HEK293 (cell line): ENCODE results near the gene SLC44A1.

Experiments
- CTCF ChIA-PET: fragments of 350-600 bp; formaldehyde crosslinking; extraction: SDS; loops from one replicate; lab custom pipeline; 2021; ENCODE audit warnings: antibody characterized with exemption; lab: Yijun Ruan, JAX
- POLR2A ChIA-PET: fragments of 300-600 bp; formaldehyde crosslinking; extraction: SDS; loops from one replicate; lab custom pipeline; 2020; ENCODE audit warnings: antibody characterized with exemption, inconsistent platforms; lab: Yijun Ruan, JAX
- H3K27ac ChIP-seq: fragments of 200-500 bp; sonication (Bioruptor generic); 2 replicates; pipeline ENCODE4 v1.5.1; 2014; ENCODE audit warnings: low read depth, low read length, control low read depth, inconsistent platforms; ENCODE audit errors: extremely low read depth
- H3K36me3 ChIP-seq, 2 experiments: fragments of 200-500 bp in 1 of 2; sonication (Bioruptor generic) in 1 of 2; 1 replicate in 1 of 2; 2 replicates in 1 of 2; pipeline ENCODE4 v1.5.1; 2014 to 2017; ENCODE audit warnings: inconsistent platforms in 2 of 2, low read length in 2 of 2; ENCODE audit not compliant: control insufficient read depth in 2 of 2, insufficient read depth in 1 of 2
- H3K4me1 ChIP-seq: fragments of 200-500 bp; sonication (Bioruptor generic); 2 replicates; pipeline ENCODE4 v1.5.1; 2014; ENCODE audit warnings: mild to moderate bottlenecking, low read length, inconsistent platforms; ENCODE audit not compliant: control insufficient read depth, insufficient read depth
- H3K4me3 ChIP-seq: 2 replicates; pipeline ENCODE4 v1.5.1; 2011; ENCODE audit warnings: low read depth, mild to moderate bottlenecking, control low read depth, low read length, moderate library complexity
- H3K9me3 ChIP-seq: fragments of 200-500 bp; sonication (Bioruptor generic); 2 replicates; pipeline ENCODE4 v1.5.1; 2014; ENCODE audit warnings: low read depth, low read length, inconsistent platforms; ENCODE audit not compliant: control insufficient read depth, insufficient read depth
- ATF2 ChIP-seq: fragments of 450-650 bp; formaldehyde crosslinking; IDR thresholded peaks from 2 replicates; pipeline ENCODE4 v1.5.1; 2016; ENCODE audit warnings: missing biosample characterization, missing genetic modification characterization, low read depth
- GLIS1 ChIP-seq: fragments of 450-650 bp; formaldehyde crosslinking; IDR thresholded peaks from 2 replicates; pipeline ENCODE4 v1.5.1; 2016; ENCODE audit warnings: missing biosample characterization, missing genetic modification characterization
- KLF16 ChIP-seq: fragments of 450-650 bp; formaldehyde crosslinking; IDR thresholded peaks from 2 replicates; pipeline ENCODE4 v1.5.1; 2017; ENCODE audit warnings: missing biosample characterization, missing genetic modification characterization
- KLF7 ChIP-seq: fragments of 450-650 bp; formaldehyde crosslinking; IDR thresholded peaks from 2 replicates; pipeline ENCODE4 v1.5.1; 2016; ENCODE audit warnings: missing biosample characterization, missing genetic modification characterization, borderline replicate concordance
- ZBTB7A ChIP-seq: fragments of 450-650 bp; formaldehyde crosslinking; IDR thresholded peaks from 2 replicates; pipeline ENCODE4 v1.5.1; 2016; ENCODE audit warnings: low read depth, missing biosample characterization, missing genetic modification characterization
- ZNF133 ChIP-seq: fragments of 450-650 bp; formaldehyde crosslinking; IDR thresholded peaks from 2 replicates; pipeline ENCODE4 v1.5.1; 2016; ENCODE audit warnings: missing biosample characterization, missing genetic modification characterization
- ZNF146 ChIP-seq: fragments of 450-650 bp; formaldehyde crosslinking; IDR thresholded peaks from 2 replicates; pipeline ENCODE4 v1.5.1; 2016; ENCODE audit warnings: missing biosample characterization, missing genetic modification characterization
- ZNF16 ChIP-seq: fragments of 450-650 bp; formaldehyde crosslinking; IDR thresholded peaks from 2 replicates; pipeline ENCODE4 v1.5.1; 2016; ENCODE audit warnings: low read depth, missing biosample characterization, missing genetic modification characterization
- ZNF202 ChIP-seq: fragments of 450-650 bp; formaldehyde crosslinking; IDR thresholded peaks from 2 replicates; pipeline ENCODE4 v1.5.1; 2016; ENCODE audit warnings: missing biosample characterization, missing genetic modification characterization, borderline replicate concordance
- ZNF221 ChIP-seq: fragments of 450-650 bp; formaldehyde crosslinking; IDR thresholded peaks from 2 replicates; pipeline ENCODE4 v1.5.1; 2017; ENCODE audit warnings: missing biosample characterization, missing genetic modification characterization, borderline replicate concordance
- ZNF280D ChIP-seq: fragments of 450-650 bp; formaldehyde crosslinking; IDR thresholded peaks from 2 replicates; pipeline ENCODE4 v1.5.1; 2016; ENCODE audit warnings: missing biosample characterization, missing genetic modification characterization
- ZNF292 ChIP-seq: fragments of 450-650 bp; formaldehyde crosslinking; IDR thresholded peaks from 2 replicates; pipeline ENCODE4 v1.5.1; 2016; ENCODE audit warnings: low read depth, missing biosample characterization, missing genetic modification characterization, borderline replicate concordance
- ZNF302 ChIP-seq: fragments of 450-650 bp; formaldehyde crosslinking; IDR thresholded peaks from 2 replicates; pipeline ENCODE4 v1.5.1; 2016; ENCODE audit warnings: missing biosample characterization, missing genetic modification characterization, low read depth
- ZNF549 ChIP-seq: fragments of 450-650 bp; IDR thresholded peaks from 2 replicates; pipeline ENCODE4 v1.5.1; 2018; ENCODE audit warnings: missing biosample characterization, missing genetic modification characterization, mild to moderate bottlenecking, inconsistent platforms, moderate library complexity
- ZNF561 ChIP-seq: fragments of 450-650 bp; IDR thresholded peaks from 2 replicates; pipeline ENCODE4 v1.5.1; 2018; ENCODE audit warnings: missing biosample characterization, missing genetic modification characterization, borderline replicate concordance
- ZNF621 ChIP-seq: fragments of 450-650 bp; formaldehyde crosslinking; IDR thresholded peaks from 2 replicates; pipeline ENCODE4 v1.5.1; 2017; ENCODE audit warnings: missing biosample characterization, missing genetic modification characterization
- ZNF624 ChIP-seq: fragments of 450-650 bp; formaldehyde crosslinking; IDR thresholded peaks from 2 replicates; pipeline ENCODE4 v1.5.1; 2017; ENCODE audit warnings: missing biosample characterization, missing genetic modification characterization
- ZNF677 ChIP-seq: fragments of 450-650 bp; IDR thresholded peaks from 2 replicates; pipeline ENCODE4 v1.5.0; 2018; ENCODE audit warnings: missing biosample characterization, mild to moderate bottlenecking, missing genetic modification characterization, moderate library complexity
- ZNF707 ChIP-seq: fragments of 450-650 bp; formaldehyde crosslinking; IDR thresholded peaks from 2 replicates; pipeline ENCODE4 v1.5.1; 2016; ENCODE audit warnings: missing biosample characterization, missing genetic modification characterization
- ZNF747 ChIP-seq: fragments of 450-650 bp; formaldehyde crosslinking; IDR thresholded peaks from 2 replicates; pipeline ENCODE4 v1.5.1; 2016; ENCODE audit warnings: missing biosample characterization, missing genetic modification characterization
- ZNF791 ChIP-seq: fragments of 450-650 bp; formaldehyde crosslinking; IDR thresholded peaks from 2 replicates; pipeline ENCODE4 v1.5.1; 2016; ENCODE audit warnings: missing biosample characterization, missing genetic modification characterization
- ZSCAN30 ChIP-seq: fragments of 450-650 bp; IDR thresholded peaks from 2 replicates; pipeline ENCODE4 v1.5.1; 2018; ENCODE audit warnings: missing biosample characterization, mild to moderate bottlenecking, missing genetic modification characterization, moderate library complexity
- TF ChIP-seq, protein P1 (sequence below): fragments of 450-650 bp; formaldehyde crosslinking; IDR thresholded peaks from 2 replicates; pipeline ENCODE4 v1.5.1; 2016; ENCODE audit warnings: missing biosample characterization, missing genetic modification characterization, borderline replicate concordance
- TF ChIP-seq, protein P2 (sequence below): IDR thresholded peaks from 2 replicates; pipeline ENCODE4 v1.6.1; 2011; ENCODE audit warnings: mild to moderate bottlenecking, low read depth, low read length, borderline replicate concordance

Gene SLC44A1

DNA sequence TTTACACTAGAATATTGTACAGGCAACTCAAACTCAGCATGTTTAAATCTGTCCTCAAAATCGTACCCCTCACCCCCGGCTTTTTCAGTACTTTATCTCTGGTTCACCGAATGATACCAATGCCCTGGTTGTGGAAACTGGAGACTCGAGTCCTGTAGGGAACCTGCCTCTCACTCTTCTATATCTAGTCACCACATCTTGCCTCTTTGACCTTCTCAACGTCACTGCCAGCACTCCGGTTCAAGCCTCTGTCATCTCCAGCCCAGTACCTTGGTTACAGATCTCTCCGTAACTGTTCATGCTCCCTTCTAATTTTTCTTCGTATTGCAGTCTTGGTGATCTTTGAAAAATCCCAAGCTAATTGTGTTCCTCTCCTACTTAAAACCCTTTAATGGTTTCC, 6.7 kb downstream of the SLC44A1 start:
- TF ChIP-seq KLF7 (tag by site-specific recombination) = no peak
- TF ChIP-seq ZNF549 (tag by site-specific recombination) = no peak
- no peak for TF ChIP-seq ZNF561 (tag by site-specific recombination)
- no peak for TF ChIP-seq ZSCAN30
- no peak for TF ChIP-seq ZNF747
- TF ChIP-seq ZNF280D (tag by site-specific recombination) = no peak
- no peak for TF ChIP-seq ZNF624
- no peak for TF ChIP-seq ZNF791 (tag by site-specific recombination)
- no peak for TF ChIP-seq ZNF621 (tag by site-specific recombination)
- TF ChIP-seq ZNF16 (tag by site-specific recombination) = no peak
- no peak for TF ChIP-seq ZNF133
- no peak for TF ChIP-seq ZNF302 (tag by site-specific recombination)
- no peak for TF ChIP-seq KLF16 (tag by site-specific recombination)
- no peak for TF ChIP-seq ZNF221
- Histone ChIP-seq H3K4me1 (peaks cover 18% of the 10 kb centered on the region), H3K4me3 (no peak overlapping the region), H3K36me3 (no peaks in the 10 kb centered on the region), H3K9me3 (no peaks in the 10 kb centered on the region), H3K27ac (no peak overlapping the region)
- POLR2A ChIA-PET = interaction anchor here (1.3 kb wide), 1 partner anchor 119 kb away, joined by 4 read pairs; no protein-coding TSS in a partner anchor
- CTCF ChIA-PET = no interaction called here

GRCh38 chr9:105251733-105252404, 7.4 kb downstream of the SLC44A1 start:
- POLR2A ChIA-PET = interaction anchor here (1.3 kb wide), 1 partner anchor 118 kb away, joined by 4 read pairs; no protein-coding TSS in a partner anchor
- TF ChIP-seq, protein P1, sequence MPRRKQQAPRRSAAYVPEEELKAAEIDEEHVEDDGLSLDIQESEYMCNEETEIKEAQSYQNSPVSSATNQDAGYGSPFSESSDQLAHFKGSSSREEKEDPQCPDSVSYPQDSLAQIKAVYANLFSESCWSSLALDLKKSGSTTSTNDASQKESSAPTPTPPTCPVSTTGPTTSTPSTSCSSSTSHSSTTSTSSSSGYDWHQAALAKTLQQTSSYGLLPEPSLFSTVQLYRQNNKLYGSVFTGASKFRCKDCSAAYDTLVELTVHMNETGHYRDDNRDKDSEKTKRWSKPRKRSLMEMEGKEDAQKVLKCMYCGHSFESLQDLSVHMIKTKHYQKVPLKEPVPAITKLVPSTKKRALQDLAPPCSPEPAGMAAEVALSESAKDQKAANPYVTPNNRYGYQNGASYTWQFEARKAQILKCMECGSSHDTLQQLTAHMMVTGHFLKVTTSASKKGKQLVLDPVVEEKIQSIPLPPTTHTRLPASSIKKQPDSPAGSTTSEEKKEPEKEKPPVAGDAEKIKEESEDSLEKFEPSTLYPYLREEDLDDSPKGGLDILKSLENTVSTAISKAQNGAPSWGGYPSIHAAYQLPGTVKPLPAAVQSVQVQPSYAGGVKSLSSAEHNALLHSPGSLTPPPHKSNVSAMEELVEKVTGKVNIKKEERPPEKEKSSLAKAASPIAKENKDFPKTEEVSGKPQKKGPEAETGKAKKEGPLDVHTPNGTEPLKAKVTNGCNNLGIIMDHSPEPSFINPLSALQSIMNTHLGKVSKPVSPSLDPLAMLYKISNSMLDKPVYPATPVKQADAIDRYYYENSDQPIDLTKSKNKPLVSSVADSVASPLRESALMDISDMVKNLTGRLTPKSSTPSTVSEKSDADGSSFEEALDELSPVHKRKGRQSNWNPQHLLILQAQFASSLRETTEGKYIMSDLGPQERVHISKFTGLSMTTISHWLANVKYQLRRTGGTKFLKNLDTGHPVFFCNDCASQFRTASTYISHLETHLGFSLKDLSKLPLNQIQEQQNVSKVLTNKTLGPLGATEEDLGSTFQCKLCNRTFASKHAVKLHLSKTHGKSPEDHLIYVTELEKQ (tag by site-specific recombination) = no peak
- TF ChIP-seq GLIS1 (tag by site-specific recombination) (no peak), ZNF146 (tag by site-specific recombination) (no peak), ATF2 (no peak), ZBTB7A (tag by site-specific recombination) (no peak), ZNF202 (no peak), ZNF707 (tag by site-specific recombination) (no peak), ZNF677 (tag by site-specific recombination) (no peak), ZNF292 (no peak)
- TF ChIP-seq, protein P2, sequence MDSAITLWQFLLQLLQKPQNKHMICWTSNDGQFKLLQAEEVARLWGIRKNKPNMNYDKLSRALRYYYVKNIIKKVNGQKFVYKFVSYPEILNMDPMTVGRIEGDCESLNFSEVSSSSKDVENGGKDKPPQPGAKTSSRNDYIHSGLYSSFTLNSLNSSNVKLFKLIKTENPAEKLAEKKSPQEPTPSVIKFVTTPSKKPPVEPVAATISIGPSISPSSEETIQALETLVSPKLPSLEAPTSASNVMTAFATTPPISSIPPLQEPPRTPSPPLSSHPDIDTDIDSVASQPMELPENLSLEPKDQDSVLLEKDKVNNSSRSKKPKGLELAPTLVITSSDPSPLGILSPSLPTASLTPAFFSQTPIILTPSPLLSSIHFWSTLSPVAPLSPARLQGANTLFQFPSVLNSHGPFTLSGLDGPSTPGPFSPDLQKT = no peak
- Histone ChIP-seq H3K4me3 (no peak overlapping the region), H3K4me1 (peaks cover 15% of the 10 kb centered on the region), H3K36me3 (no peaks in the 10 kb centered on the region), H3K9me3 (no peaks in the 10 kb centered on the region), H3K27ac (no peak overlapping the region)
- CTCF ChIA-PET = no interaction called here
